Neutrophil (primary cell): ENCODE measurements around the gene TMEM54.

Source experiments
- H3K27ac ChIP-seq: fragments of 200-600 bp; sonication (generic); 2 replicates; pipeline ENCODE4 v1.5.1; 2016; ENCODE audit warnings: mild to moderate bottlenecking, moderate library complexity
- H3K27me3 ChIP-seq: fragments of 200-600 bp; sonication (generic); 2 replicates; pipeline ENCODE4 v1.6.0; 2016; ENCODE audit warnings: mild to moderate bottlenecking
- H3K36me3 ChIP-seq: fragments of 200-600 bp; sonication (generic); 2 replicates; pipeline ENCODE4 v1.5.1; 2017
- H3K4me1 ChIP-seq, 2 experiments: fragments of 200-600 bp in 1 of 2; sonication (generic) in 1 of 2; 1 replicate in 1 of 2; 2 replicates in 1 of 2; pipeline versions ENCODE4 v1.5.1 to v1.6.1; 2013 to 2016; ENCODE audit warnings: low read depth in 1 of 2, low read length in 1 of 2, mild to moderate bottlenecking in 1 of 2, moderate library complexity in 1 of 2; ENCODE audit not compliant: control insufficient read depth in 1 of 2, insufficient read depth in 1 of 2
- H3K4me3 ChIP-seq, 2 experiments: fragments of 200-600 bp in 1 of 2; sonication (generic) in 1 of 2; 1 replicate in 1 of 2; 2 replicates in 1 of 2; pipeline ENCODE4 v1.5.1; 2013 to 2016; ENCODE audit warnings: low read depth in 1 of 2, low read length in 1 of 2, mild to moderate bottlenecking in 1 of 2, moderate library complexity in 1 of 2
- H3K9me3 ChIP-seq: fragments of 200-600 bp; sonication (generic); 2 replicates; pipeline ENCODE4 v1.5.1; 2016
- CTCF ChIP-seq: fragments of 200-600 bp; sonication (generic); IDR thresholded peaks from 2 replicates; pipeline ENCODE4 v1.5.1; 2016; ENCODE audit warnings: antibody characterized with exemption

Gene TMEM54

GRCh38 chr1:32919811-32920733 is 18.9 kb upstream of the TMEM54 start:
- Histone ChIP-seq H3K9me3 (no peaks in the 10 kb centered on the region), H3K4me3 (no peak overlapping the region), H3K36me3 (no peaks in the 10 kb centered on the region), H3K27me3 (peaks cover 97% of the 10 kb centered on the region), H3K4me1 (peaks cover 2 to 5% of the 10 kb centered on the region in 2 experiments), H3K27ac (no peak overlapping the region)
- no peak for TF ChIP-seq CTCF

GRCh38 chr1:32918179-32918578 is 17.0 kb upstream of the TMEM54 start:
- peaks cover 89% of the 10 kb centered on the region for H3K27me3 ChIP-seq

GRCh38 chr1:32917521-32917920 is 16.3 kb upstream of the TMEM54 start:
- no peaks in the 10 kb centered on the region for H3K36me3 ChIP-seq
- H3K4me1 ChIP-seq = no peaks in the 10 kb centered on the region
- H3K9me3 ChIP-seq = no peaks in the 10 kb centered on the region
- H3K27me3 ChIP-seq = peaks cover 83% of the 10 kb centered on the region
- no peak for TF ChIP-seq CTCF
- no peak overlapping the region for H3K4me3 ChIP-seq
- H3K27ac ChIP-seq = no peak overlapping the region

More at GRCh38 chr1:32918179-32918578, 17.0 kb upstream of the TMEM54 start:
- no peaks in the 10 kb centered on the region for H3K9me3 ChIP-seq
- H3K4me1 ChIP-seq = no peaks in the 10 kb centered on the region
- no peak overlapping the region for H3K4me3 ChIP-seq
- no peaks in the 10 kb centered on the region for H3K36me3 ChIP-seq
- no peak overlapping the region for H3K27ac ChIP-seq
- TF ChIP-seq CTCF = no peak

- Histone ChIP-seq H3K4me3 (no peak overlapping the region), H3K36me3 (no peaks in the 10 kb centered on the region), H3K9me3 (no peaks in the 10 kb centered on the region), H3K27me3 (peaks cover 73% of the 10 kb centered on the region), H3K4me1 (no peaks in the 10 kb centered on the region), H3K27ac (no peak overlapping the region)
- TF ChIP-seq CTCF = no peak
Observed at GRCh38 chr1:32915766-32916706, 14.8 kb upstream of the TMEM54 start.

GRCh38 chr1:32910319-32910718 is 9.1 kb upstream of the TMEM54 start:
- Histone ChIP-seq H3K4me3 (no peak overlapping the region), H3K4me1 (no peaks in the 10 kb centered on the region), H3K36me3 (no peaks in the 10 kb centered on the region), H3K27me3 (peaks cover 72% of the 10 kb centered on the region), H3K27ac (no peak overlapping the region), H3K9me3 (no peaks in the 10 kb centered on the region)
- TF ChIP-seq CTCF = no peak
